Measurements from ENCODE around the gene KIRREL3.

The KIRREL3 gene

DNA sequence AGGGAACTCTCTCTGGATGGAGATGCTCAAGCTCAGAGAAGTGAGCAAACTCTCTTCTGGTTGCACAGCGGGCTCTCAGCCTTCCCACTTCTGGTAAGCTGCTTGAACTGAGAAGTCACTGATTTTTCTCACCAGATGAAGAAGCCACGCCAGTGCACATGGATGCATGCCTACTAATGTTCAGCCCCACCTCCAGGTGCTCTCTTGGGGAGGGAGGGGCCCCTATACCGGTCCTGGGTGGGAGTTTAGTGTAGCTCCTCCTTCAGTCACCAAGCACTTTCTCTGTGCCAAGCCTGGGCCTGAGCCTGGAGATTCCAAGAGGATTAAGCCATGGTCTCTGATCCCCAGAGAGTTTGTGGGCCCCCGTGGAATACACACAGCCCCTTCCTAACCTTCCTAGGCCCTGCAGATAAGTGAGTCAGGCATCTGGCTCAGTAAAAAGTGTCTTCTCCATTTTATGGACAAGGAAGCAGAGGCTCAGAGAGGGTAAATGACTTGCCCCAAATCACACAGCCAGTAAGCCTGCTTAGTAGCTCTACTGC, 502.9 kb downstream of the KIRREL3 start:
- no peak for DNase-seq

GRCh38 chr11:126496576-126497337, 503.8 kb downstream of the KIRREL3 start:
- no peak for DNase-seq

- DNase-seq = no peak
These were observed 505.0 kb downstream of the KIRREL3 start for GRCh38 chr11:126495281-126496220.

DNA sequence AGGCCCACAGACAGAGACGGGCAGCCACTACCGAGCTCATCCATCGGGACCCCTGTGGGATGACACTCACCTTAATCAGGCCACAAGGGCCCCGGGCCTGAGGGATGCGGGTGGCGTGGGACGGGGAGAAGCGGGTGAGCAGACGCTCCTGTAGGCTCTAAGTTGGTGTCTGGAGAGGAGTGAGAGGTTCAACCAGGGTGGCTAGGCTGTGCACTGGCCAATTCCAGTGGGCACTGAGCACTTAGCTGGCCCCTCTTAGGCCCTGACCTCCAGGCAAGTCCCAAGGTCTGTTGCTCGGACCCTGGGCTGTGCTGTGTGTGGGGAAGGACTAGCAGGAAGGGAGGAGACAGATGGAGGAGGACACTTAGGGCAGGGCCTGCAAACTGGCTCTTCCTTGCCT, 505.7 kb downstream of the KIRREL3 start:
- DNase-seq = no peak

GRCh38 chr11:126492331-126493082, 508.1 kb downstream of the KIRREL3 start:
- no peak for DNase-seq

- no peak for DNase-seq
These were observed 509.5 kb downstream of the KIRREL3 start for GRCh38 chr11:126491092-126491491.

GRCh38 chr11:126489836-126490660, 510.5 kb downstream of the KIRREL3 start:
- no peak for DNase-seq

GRCh38 chr11:126488591-126489370, 511.8 kb downstream of the KIRREL3 start:
- DNase-seq = no peak

DNA sequence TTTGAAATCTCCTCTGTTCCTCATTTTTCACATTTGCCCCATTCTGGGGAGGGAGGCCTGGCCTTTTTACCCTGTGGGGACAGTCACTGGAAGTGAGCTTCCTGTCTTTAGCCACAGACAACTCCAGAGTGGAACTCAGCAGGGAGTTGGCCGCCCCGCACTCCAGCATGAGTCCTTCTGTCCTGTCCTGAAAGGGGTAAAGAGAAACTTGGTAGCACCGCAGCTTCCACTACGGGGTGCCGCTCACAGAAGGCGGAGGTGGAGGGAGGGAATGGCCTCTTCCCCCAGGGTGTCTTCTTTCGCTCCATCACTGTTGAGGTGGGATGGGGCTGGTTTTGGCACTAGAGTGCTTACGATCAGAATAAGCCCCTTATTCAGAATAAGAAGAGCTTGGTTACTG, 512.9 kb downstream of the KIRREL3 start:
- no peak for DNase-seq

DNA sequence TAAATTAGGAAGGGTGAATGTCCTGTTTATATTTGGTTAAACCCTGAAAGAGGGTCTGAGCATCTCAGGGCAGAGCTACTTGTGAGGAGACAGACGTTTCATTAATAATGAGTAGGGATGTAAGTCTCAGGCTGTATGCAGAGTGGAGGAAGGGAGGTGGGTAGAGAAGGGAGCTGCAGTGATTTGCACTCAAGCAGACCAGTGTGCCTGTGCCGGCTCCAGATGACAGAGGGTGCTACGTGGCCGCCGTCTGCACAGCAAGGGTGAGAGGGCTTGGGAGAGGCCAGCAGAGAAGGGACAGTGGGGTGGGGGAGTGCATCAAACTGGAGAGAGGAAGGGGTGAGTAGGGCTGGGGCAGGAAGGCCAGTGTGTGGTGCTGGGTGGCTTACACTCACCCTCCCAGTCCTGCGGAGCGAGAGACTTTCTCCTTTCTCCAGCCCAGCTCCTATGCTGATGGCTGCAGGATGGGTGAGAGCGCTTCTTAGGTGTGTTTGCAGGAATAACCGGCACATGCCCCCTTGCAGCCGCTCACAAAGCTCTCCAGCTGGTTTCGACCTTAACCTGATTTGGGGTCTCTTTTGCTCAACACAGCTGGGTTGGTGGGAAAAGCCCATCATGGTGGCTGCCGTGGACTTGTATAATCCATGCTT, 514.5 kb downstream of the KIRREL3 start:
- DNase-seq = no peak

DNA sequence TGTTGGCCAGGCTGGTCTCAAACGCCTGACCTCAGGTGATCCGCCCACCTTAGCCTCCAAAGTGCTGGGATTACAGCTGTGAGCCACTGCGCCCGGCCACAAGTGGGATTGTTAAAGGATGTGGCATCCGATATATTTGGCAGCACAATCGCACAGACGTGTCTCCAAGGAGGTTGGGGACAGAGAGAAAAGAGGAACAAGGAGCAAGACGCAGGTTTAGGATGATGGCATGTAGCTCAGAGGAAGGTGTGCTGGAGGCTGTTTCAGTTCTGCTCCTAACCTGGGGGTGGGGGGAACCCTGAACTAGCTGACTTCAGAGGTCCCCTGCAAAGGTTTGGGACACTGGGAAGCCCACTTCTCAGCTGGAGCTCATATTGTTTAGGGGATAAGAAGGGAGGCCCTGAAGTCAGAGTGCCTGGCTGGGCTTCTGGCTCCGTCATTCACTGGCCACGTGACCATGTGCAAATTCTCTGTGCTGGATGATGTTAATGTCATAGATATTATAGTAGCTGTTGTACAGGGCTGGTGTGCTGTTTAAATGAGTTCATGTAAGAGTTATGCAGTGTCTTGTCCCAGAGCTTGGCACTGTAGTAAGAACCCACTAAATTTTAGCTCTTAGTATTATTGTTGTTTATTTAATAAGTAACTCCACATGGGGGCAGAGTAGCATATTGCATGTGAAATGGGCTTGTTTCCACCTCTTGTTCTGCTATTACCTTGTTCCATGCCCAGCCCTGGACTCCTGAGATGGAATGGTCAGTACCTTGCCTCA, 515.4 kb downstream of the KIRREL3 start:
- DNase-seq = no peak

GRCh38 chr11:126484266-126484665, 516.3 kb downstream of the KIRREL3 start:
- DNase-seq = no peak

GRCh38 chr11:126483621-126484195, 516.9 kb downstream of the KIRREL3 start:
- DNase-seq = no peak

DNA sequence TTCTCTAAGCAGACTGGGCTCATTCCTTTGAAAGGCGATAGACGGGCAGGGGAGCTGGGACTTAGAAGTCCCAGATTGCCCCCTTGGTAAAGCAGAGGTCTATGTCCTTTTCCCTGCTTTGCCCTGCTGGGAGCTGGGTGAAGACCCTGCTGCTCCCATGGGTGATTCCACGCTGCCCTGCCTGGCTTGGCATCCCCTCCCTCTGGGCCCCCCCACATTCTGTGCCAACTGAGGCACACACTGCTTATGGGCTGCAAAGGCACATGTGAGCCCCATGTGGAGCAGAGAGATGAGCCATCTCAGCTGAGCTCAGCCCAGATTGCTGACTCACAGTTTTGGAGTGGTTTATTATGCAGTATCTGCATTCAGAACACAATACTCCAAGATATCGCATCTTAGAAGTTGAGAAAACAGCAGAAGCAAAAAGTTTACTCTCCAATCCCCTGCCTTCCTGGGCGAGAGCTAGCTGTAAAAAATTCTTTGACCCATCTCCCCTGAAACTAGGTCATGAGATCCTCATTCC, 517.9 kb downstream of the KIRREL3 start:
- DNase-seq = no peak

GRCh38 chr11:126481303-126481680, 519.3 kb downstream of the KIRREL3 start:
- DNase-seq = no peak

GRCh38 chr11:126480410-126481302, 519.9 kb downstream of the KIRREL3 start:
- peak; percentile 89 for DNase-seq

DNA sequence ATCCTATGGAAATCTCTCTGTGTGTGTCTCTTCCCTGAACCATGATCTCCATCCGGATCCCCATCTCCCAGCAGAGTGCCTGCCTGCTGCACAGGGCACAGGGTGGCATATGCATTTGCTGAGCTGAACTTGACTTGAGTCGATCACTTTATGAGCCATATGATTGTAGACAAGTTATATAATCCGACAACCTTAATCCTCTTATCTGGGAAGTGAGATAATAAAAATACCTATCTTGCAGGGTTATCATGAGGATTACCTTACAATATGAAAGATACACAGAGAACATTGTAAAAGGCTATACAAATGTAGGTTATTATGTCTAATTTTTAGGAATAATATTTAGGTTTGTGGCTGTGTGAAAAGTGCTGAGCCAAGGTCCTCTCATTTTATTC, 520.6 kb downstream of the KIRREL3 start:
- DNase-seq = no peak
